Tibial artery (tissue), 4 donors: Measurements from ENCODE around the gene PRRT1B.

Experiments
- DNase-seq, 2 donors: peaks; one replicate each; pipeline ENCODE4 v3.0.0-alpha.2; 2019
- H3K27ac ChIP-seq, 2 donors: fragments of 200-600 bp; sonication (generic) in 1 of 2; 1 replicate in 1 of 2; 2 replicates in 1 of 2; pipeline ENCODE4 v1.5.1; 2018 to 2019; ENCODE audit warnings: mild to moderate bottlenecking in 1 of 2
- H3K27me3 ChIP-seq, 2 donors: fragments of 200-600 bp; sonication (generic) in 1 of 2; one replicate each; pipeline versions ENCODE4 v1.5.1 to v1.6.0; 2016 to 2019
- H3K36me3 ChIP-seq, 3 donors: fragments of 200-600 bp; sonication (generic) in 2 of 3; one replicate each; pipeline ENCODE4 v1.5.1; 2016 to 2019; ENCODE audit warnings: mild to moderate bottlenecking in 2 of 3
- H3K4me1 ChIP-seq, 4 donors: fragments of 200-600 bp; sonication (generic) in 2 of 4; 1 replicate in 3 of 4; 2 replicates in 1 of 4; pipeline ENCODE4 v1.5.1; 2016 to 2019
- H3K4me3 ChIP-seq, 2 donors: fragments of 200-600 bp; sonication (generic) in 1 of 2; 1 replicate in 1 of 2; 2 replicates in 1 of 2; pipeline ENCODE4 v1.5.1; 2018 to 2019; ENCODE audit warnings: mild to moderate bottlenecking in 2 of 2
- H3K9me3 ChIP-seq, 3 donors: fragments of 200-600 bp; sonication (generic) in 1 of 3; one replicate each; pipeline ENCODE4 v1.5.1; 2016 to 2019
- CTCF ChIP-seq, 2 experiments: fragments of 200-600 bp in 1 of 2; fragments of 450-650 bp in 1 of 2; IDR thresholded peaks; one replicate each; pipeline ENCODE4 v1.5.1; 2017 to 2019; ENCODE audit warnings: antibody characterized with exemption in 2 of 2, mild to moderate bottlenecking in 1 of 2, moderate library complexity in 1 of 2
- intact Hi-C: fragments of 100-400 bp; cut with DNase I; formaldehyde crosslinking; loops from one replicate; pipeline ENCODE4 v1.15.0; 2023; ENCODE audit warnings: low total_unique reads

Gene PRRT1B

GRCh38 chr9:131500939-131501541, 44.3 kb upstream of the PRRT1B start:
- H3K4me3 ChIP-seq: no peak overlapping the region
- intact Hi-C loops: no loop called here
- H3K27ac ChIP-seq: no peak overlapping the region
- H3K27me3 ChIP-seq: no peaks in the 10 kb centered on the region
- H3K9me3 ChIP-seq: no peaks in the 10 kb centered on the region
- peak in 1 of 2 donors; percentile 12 for DNase-seq
- peaks cover 13 to 46% (median 33%) of the 10 kb centered on the region in 3 donors for H3K36me3 ChIP-seq
- H3K4me1 ChIP-seq: peaks cover 0 to 29% (median 14%) of the 10 kb centered on the region in 4 donors
- no peak for TF ChIP-seq CTCF (IDR thresholded peaks at IDR 0.05)

- no peaks in the 10 kb centered on the region for H3K27me3 ChIP-seq
- peaks cover 0 to 29% (median 14%) of the 10 kb centered on the region in 4 donors for H3K4me1 ChIP-seq
- no peaks in the 10 kb centered on the region for H3K9me3 ChIP-seq
- peak; percentile 81 to 91 for DNase-seq
- intact Hi-C loops: no loop called here
- peak within 1 kb of the TSS; percentile 72 to 73 for H3K27ac ChIP-seq
- TF ChIP-seq CTCF (IDR thresholded peaks at IDR 0.05): no peak
- H3K36me3 ChIP-seq: peaks cover 0 to 37% (median 19%) of the 10 kb centered on the region in 3 donors
- peak within 1 kb of the TSS; percentile 79 to 98 for H3K4me3 ChIP-seq
These were observed 42.3 kb upstream of the PRRT1B start, which contains the start of gene POMT1 for GRCh38 chr9:131502781-131503625. Gene POMT1 (plus strand): TSS chr9:131502918. CDS start chr9:131504219, 1,301 bp downstream.

- Histone ChIP-seq H3K4me3 (peak overlapping the region; percentile 79 to 98), H3K4me1 (peaks cover 0 to 29% (median 14%) of the 10 kb centered on the region in 4 donors), H3K27ac (peak overlapping the region in 1 of 2 donors; percentile 73), H3K27me3 (no peaks in the 10 kb centered on the region), H3K9me3 (no peaks in the 10 kb centered on the region), H3K36me3 (peaks cover 0 to 34% (median 13%) of the 10 kb centered on the region in 3 donors)
- intact Hi-C loops: no loop called here
- TF ChIP-seq CTCF (IDR thresholded peaks at IDR 0.05): no peak
- no peak for DNase-seq
These were observed 41.5 kb upstream of the PRRT1B start for GRCh38 chr9:131503626-131504465.

- H3K36me3 ChIP-seq: peaks cover 3 to 34% (median 16%) of the 10 kb centered on the region in 3 donors
- no peaks in the 10 kb centered on the region for H3K27me3 ChIP-seq
- H3K9me3 ChIP-seq: no peaks in the 10 kb centered on the region
- DNase-seq: no peak
- H3K4me3 ChIP-seq: no peak overlapping the region
- H3K4me1 ChIP-seq: peaks cover 0 to 29% (median 14%) of the 10 kb centered on the region in 4 donors
- H3K27ac ChIP-seq: no peak overlapping the region
- intact Hi-C loops: no loop called here
- TF ChIP-seq CTCF (IDR thresholded peaks at IDR 0.05): no peak
These were observed 40.3 kb upstream of the PRRT1B start for GRCh38 chr9:131505012-131505411.

GRCh38 chr9:131511416-131511815, 33.9 kb upstream of the PRRT1B start:
- Histone ChIP-seq H3K27me3 (no peaks in the 10 kb centered on the region), H3K4me3 (no peak overlapping the region), H3K36me3 (peaks cover 53 to 93% (median 79%) of the 10 kb centered on the region in 3 donors), H3K9me3 (no peaks in the 10 kb centered on the region), H3K27ac (no peak overlapping the region), H3K4me1 (no peaks in the 10 kb centered on the region)
- no peak for TF ChIP-seq CTCF (IDR thresholded peaks at IDR 0.05)
- DNase-seq: no peak
- intact Hi-C loops: no loop called here
